WTC11 (cell line): Measurements from ENCODE around the gene PEX10. TPM values are rescaled to one million over a fixed set of nuclear protein-coding genes. Genes with fewer than 3 reads are reported as not detected.

Source experiments
- ATAC-seq: fragments of 200-7000 bp; cut with Tn5 transposase; 2 replicates; pipeline ENCODE4 v1.10.0; 2021; ENCODE audit warnings: mild to moderate bottlenecking, moderate library complexity
- CTCF ChIA-PET: fragments of 300-600 bp; sonication (Branson Sonifier 250); formaldehyde crosslinking; loops from one replicate; lab custom pipeline; 2021; ENCODE audit warnings: antibody characterized with exemption; lab: Charles Lee
- POLR2A ChIA-PET: fragments of 350-600 bp; sonication (Branson Sonifier 250); formaldehyde crosslinking; loops from one replicate; lab custom pipeline; 2021; ENCODE audit warnings: antibody characterized with exemption; lab: Charles Lee
- DNase-seq: peaks from one replicate; pipeline ENCODE4 v3.0.0; 2021; ENCODE audit warnings: low spot score
- H3K27ac Mint-ChIP-seq: 2 replicates; pipeline ENCODE4 v1.8.0; 2021; ENCODE audit warnings: mixed read lengths
- H3K27me3 Mint-ChIP-seq: 2 replicates; pipeline ENCODE4 v1.8.0; 2021; ENCODE audit warnings: low read depth, mild to moderate bottlenecking, moderate library complexity, mixed read lengths
- H3K36me3 Mint-ChIP-seq: 2 replicates; pipeline ENCODE4 v1.8.0; 2021; ENCODE audit warnings: mixed read lengths
- H3K4me1 Mint-ChIP-seq: 2 replicates; pipeline ENCODE4 v1.8.0; 2022; ENCODE audit warnings: mixed read lengths
- H3K4me3 Mint-ChIP-seq: 2 replicates; pipeline ENCODE4 v1.8.0; 2021; ENCODE audit warnings: mild to moderate bottlenecking, moderate library complexity, mixed read lengths
- H3K9me3 Mint-ChIP-seq: 2 replicates; pipeline ENCODE4 v1.8.0; 2021; ENCODE audit warnings: mixed read lengths
- ATF1 ChIP-seq: sonication (generic); formaldehyde crosslinking; IDR thresholded peaks from 2 replicates; pipeline ENCODE4 v1.8.1; 2023; ENCODE audit warnings: mild to moderate bottlenecking, moderate library complexity, missing genetic modification reagents
- E2F5 ChIP-seq: sonication (generic); formaldehyde crosslinking; IDR thresholded peaks from 2 replicates; pipeline ENCODE4 v1.8.1; 2022; ENCODE audit warnings: mild to moderate bottlenecking, moderate library complexity, missing genetic modification reagents
- EMX1 ChIP-seq: fragments of 250-450 bp; sonication (Bioruptor Pico); IDR thresholded peaks from 2 replicates; pipeline ENCODE4 v1.8.0; 2021; ENCODE audit warnings: mild to moderate bottlenecking
- ERG ChIP-seq: fragments of 250-450 bp; sonication (Bioruptor Pico); IDR thresholded peaks from 2 replicates; pipeline ENCODE4 v1.8.0; 2021; ENCODE audit warnings: mild to moderate bottlenecking
- GABPB1 ChIP-seq: sonication (generic); formaldehyde crosslinking; IDR thresholded peaks from 2 replicates; pipeline ENCODE4 v1.8.1; 2023; ENCODE audit warnings: mild to moderate bottlenecking, missing genetic modification reagents
- IRF2 ChIP-seq: sonication (generic); formaldehyde crosslinking; IDR thresholded peaks from 2 replicates; pipeline ENCODE4 v1.8.0; 2022; ENCODE audit warnings: low read depth, missing genetic modification reagents, borderline replicate concordance
- JAZF1 ChIP-seq: fragments of 250-450 bp; sonication (Bioruptor Pico); IDR thresholded peaks from 2 replicates; pipeline ENCODE4 v1.9.0; 2021; ENCODE audit warnings: moderate library complexity, mild to moderate bottlenecking, inconsistent platforms
- SOX15 ChIP-seq: fragments of 250-450 bp; sonication (Bioruptor Pico); IDR thresholded peaks from 2 replicates; pipeline ENCODE4 v1.9.0; 2021; ENCODE audit warnings: mild to moderate bottlenecking
- TP53 ChIP-seq: sonication (generic); formaldehyde crosslinking; IDR thresholded peaks from 2 replicates; pipeline ENCODE4 v1.8.1; 2023; ENCODE audit warnings: mild to moderate bottlenecking, missing genetic modification reagents
- USF1 ChIP-seq: sonication (generic); formaldehyde crosslinking; IDR thresholded peaks from 2 replicates; pipeline ENCODE4 v1.8.0; 2022; ENCODE audit warnings: mild to moderate bottlenecking, missing genetic modification reagents
- ZBTB21 ChIP-seq: sonication (generic); formaldehyde crosslinking; IDR thresholded peaks from 2 replicates; pipeline ENCODE4 v1.8.1; 2023; ENCODE audit warnings: mild to moderate bottlenecking, missing genetic modification reagents, borderline replicate concordance
- ZNF121 ChIP-seq: sonication (generic); formaldehyde crosslinking; IDR thresholded peaks from 2 replicates; pipeline ENCODE4 v1.8.0; 2023; ENCODE audit warnings: missing genetic modification reagents
- ZNF281 ChIP-seq: sonication (generic); formaldehyde crosslinking; IDR thresholded peaks from 2 replicates; pipeline ENCODE4 v1.8.0; 2023; ENCODE audit warnings: mild to moderate bottlenecking, missing genetic modification reagents
- ZNF396 ChIP-seq: fragments of 250-450 bp; sonication (Bioruptor Pico); IDR thresholded peaks from 2 replicates; pipeline ENCODE4 v1.8.0; 2021; ENCODE audit warnings: mild to moderate bottlenecking, moderate library complexity, borderline replicate concordance
- ZNF416 ChIP-seq: fragments of 250-450 bp; sonication (Bioruptor Pico); IDR thresholded peaks from 2 replicates; pipeline ENCODE4 v1.9.0; 2021; ENCODE audit warnings: mild to moderate bottlenecking, inconsistent platforms
- total RNA-seq: library from RNA; stranded (reverse); gene quantifications from 3 replicates; pipeline ENCODE4 v1.2.3, GENCODE V29; 2021

The PEX10 gene
- total RNA-seq, 1 experiment from 2014 or later = 29.3 TPM

- Mint-ChIP-seq H3K4me3 (no peak overlapping the region), H3K9me3 (peaks cover 26% of the 10 kb centered on the region), H3K36me3 (no peaks in the 10 kb centered on the region), H3K27ac (no peak overlapping the region), H3K4me1 (no peaks in the 10 kb centered on the region), H3K27me3 (peaks cover 26% of the 10 kb centered on the region)
- CTCF ChIA-PET = interaction anchor here (0.5 to 1.0 kb wide), 4 partner anchors 11 to 517 kb away, joined by 3 to 4 read pairs (median 3); no protein-coding TSS in a partner anchor
- POLR2A ChIA-PET = interaction anchor here (0.7 kb wide), 1 partner anchor 1196 kb away, joined by 3 read pairs; no protein-coding TSS in a partner anchor
- ATAC-seq = no peak
- TF ChIP-seq ERG (no peak), SOX15 (CRISPR knock-in tag) (no peak)
- no peak for DNase-seq
Observed at GRCh38 chr1:2425892-2426291, 13.5 kb upstream of the PEX10 start.

GRCh38 chr1:2422523-2422922 is 10.2 kb upstream of the PEX10 start:
- no peaks in the 10 kb centered on the region for H3K4me1 Mint-ChIP-seq
- H3K36me3 Mint-ChIP-seq = no peaks in the 10 kb centered on the region
- POLR2A ChIA-PET = no interaction called here
- H3K4me3 Mint-ChIP-seq = no peak overlapping the region
- H3K27me3 Mint-ChIP-seq = peaks cover 26% of the 10 kb centered on the region
- no peak overlapping the region for H3K27ac Mint-ChIP-seq
- peaks cover 15% of the 10 kb centered on the region for H3K9me3 Mint-ChIP-seq
- ATAC-seq = no peak
- CTCF ChIA-PET = no interaction called here
- TF ChIP-seq E2F5 (CRISPR knock-in tag) (no peak), ZNF121 (CRISPR knock-in tag) (0 out of 2 replicates have a peak, but pooled peaks have one; percentile 5), GABPB1 (CRISPR knock-in tag) (no peak)
- TF ChIP-seq, all 79 proteins: peak for 1
- DNase-seq = no peak

GRCh38 chr1:2419416-2419815 is 7.1 kb upstream of the PEX10 start:
- POLR2A ChIA-PET = no interaction called here
- Mint-ChIP-seq H3K4me3 (no peak overlapping the region), H3K27ac (no peak overlapping the region), H3K4me1 (peaks cover 9% of the 10 kb centered on the region), H3K27me3 (peaks cover 24% of the 10 kb centered on the region)
- no peak for ATAC-seq
- CTCF ChIA-PET = interaction anchor here (1.2 to 2.1 kb wide), 2 partner anchors 42 to 224 kb away, joined by 3 to 6 read pairs; partner anchors contain the start of gene FAAP20
- no peak for DNase-seq
- TF ChIP-seq ZNF396 (CRISPR knock-in tag) (no peak), ZNF416 (CRISPR knock-in tag) (no peak), EMX1 (no peak), JAZF1 (CRISPR knock-in tag) (no peak)
- TF ChIP-seq, all 79 proteins: peak for 0
- H3K36me3 Mint-ChIP-seq = no peaks in the 10 kb centered on the region
- peaks cover 15% of the 10 kb centered on the region for H3K9me3 Mint-ChIP-seq

GRCh38 chr1:2418791-2419320 is 6.5 kb upstream of the PEX10 start:
- no peak for ATAC-seq
- CTCF ChIA-PET = interaction anchor here (2.1 kb wide), 1 partner anchor 224 kb away, joined by 6 read pairs; the partner anchor contains the start of gene FAAP20
- Mint-ChIP-seq H3K9me3 (peaks cover 15% of the 10 kb centered on the region), H3K36me3 (no peaks in the 10 kb centered on the region), H3K27ac (no peak overlapping the region), H3K4me1 (peaks cover 15% of the 10 kb centered on the region), H3K27me3 (peaks cover 23% of the 10 kb centered on the region), H3K4me3 (no peak overlapping the region)
- DNase-seq = no peak
- POLR2A ChIA-PET = no interaction called here
- TF ChIP-seq USF1 (CRISPR knock-in tag) = no peak
- TF ChIP-seq IRF2 (CRISPR knock-in tag) = no peak
- TF ChIP-seq ATF1 = no peak
- no peak for TF ChIP-seq ZBTB21 (CRISPR knock-in tag)
- TF ChIP-seq ZNF281 (CRISPR knock-in tag) = no peak
- no peak for TF ChIP-seq TP53 (CRISPR knock-in tag)
